GM12875 (cell line): ENCODE measurements around the gene C12orf43.

Source experiments
- H3K4me3 ChIP-seq: one replicate; pipeline ENCODE4 v1.5.1; 2011; ENCODE audit warnings: low read depth, low read length, control low read depth
- CTCF ChIP-seq: IDR thresholded peaks from 2 replicates; pipeline ENCODE4 v1.5.1; 2011; ENCODE audit warnings: low read depth, mild to moderate bottlenecking, control low read depth, inconsistent platforms, low read length, moderate library complexity, borderline replicate concordance; ENCODE audit not compliant: insufficient read depth

C12orf43 gene

GRCh38 chr12:120998435-120998834 is 17.9 kb downstream of the C12orf43 start:
- no peak overlapping the region for H3K4me3 ChIP-seq
- no peak for TF ChIP-seq CTCF

DNA sequence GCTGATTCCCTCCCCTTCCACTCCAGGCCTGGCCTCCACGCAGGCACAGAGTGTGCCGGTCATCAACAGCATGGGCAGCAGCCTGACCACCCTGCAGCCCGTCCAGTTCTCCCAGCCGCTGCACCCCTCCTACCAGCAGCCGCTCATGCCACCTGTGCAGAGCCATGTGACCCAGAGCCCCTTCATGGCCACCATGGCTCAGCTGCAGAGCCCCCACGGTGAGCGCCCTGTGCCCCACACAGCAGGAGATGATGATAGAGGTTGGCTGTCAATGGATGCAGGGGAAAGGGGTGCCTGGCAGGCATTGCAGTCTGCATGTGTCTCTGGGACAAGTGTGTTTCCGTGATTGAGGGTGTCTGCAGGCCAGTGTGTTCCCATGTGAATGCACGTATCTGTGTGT is 18.8 kb downstream of the C12orf43 start:
- no peak overlapping the region for H3K4me3 ChIP-seq
- no peak for TF ChIP-seq CTCF

DNA sequence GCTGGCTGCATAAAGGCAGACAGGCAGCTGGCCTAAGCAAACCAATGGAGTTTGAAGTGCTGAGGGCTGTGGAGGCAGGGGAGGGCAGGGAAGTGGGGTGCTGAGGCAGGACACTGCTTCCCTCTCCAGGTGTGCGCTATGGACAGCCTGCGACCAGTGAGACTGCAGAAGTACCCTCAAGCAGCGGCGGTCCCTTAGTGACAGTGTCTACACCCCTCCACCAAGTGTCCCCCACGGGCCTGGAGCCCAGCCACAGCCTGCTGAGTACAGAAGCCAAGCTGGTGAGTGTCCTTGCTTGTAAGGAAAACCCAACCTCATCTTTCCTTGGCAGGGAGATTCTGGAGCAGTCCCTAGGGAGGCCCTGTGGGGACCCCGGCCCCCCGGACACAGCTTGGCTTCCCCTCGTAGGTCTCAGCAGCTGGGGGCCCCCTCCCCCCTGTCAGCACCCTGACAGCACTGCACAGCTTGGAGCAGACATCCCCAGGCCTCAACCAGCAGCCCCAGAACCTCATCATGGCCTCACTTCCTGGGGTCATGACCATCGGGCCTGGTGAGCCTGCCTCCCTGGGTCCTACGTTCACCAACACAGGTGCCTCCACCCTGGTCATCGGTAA is 20.0 kb downstream of the C12orf43 start:
- no peak for TF ChIP-seq CTCF
- H3K4me3 ChIP-seq: no peak overlapping the region

- H3K4me3 ChIP-seq: no peak overlapping the region
- TF ChIP-seq CTCF: no peak
Measured at GRCh38 chr12:120994589-120995337, 21.5 kb downstream of the C12orf43 start.

- TF ChIP-seq CTCF: no peak
Measured at GRCh38 chr12:120994059-120994458, 22.2 kb downstream of the C12orf43 start.

DNA sequence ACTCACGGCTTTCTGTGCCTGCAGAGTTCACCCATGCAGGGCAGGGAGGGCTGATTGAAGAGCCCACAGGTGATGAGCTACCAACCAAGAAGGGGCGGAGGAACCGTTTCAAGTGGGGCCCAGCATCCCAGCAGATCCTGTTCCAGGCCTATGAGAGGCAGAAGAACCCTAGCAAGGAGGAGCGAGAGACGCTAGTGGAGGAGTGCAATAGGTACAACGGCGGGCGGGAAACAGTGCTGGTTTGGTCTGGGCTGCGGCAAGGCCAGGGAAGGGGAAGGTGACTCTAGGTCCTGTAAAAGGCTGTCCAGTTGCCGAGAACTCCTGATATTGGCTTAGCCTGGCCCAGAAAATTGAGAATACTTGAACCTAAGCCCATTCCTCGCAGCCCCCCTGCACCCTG is 22.8 kb downstream of the C12orf43 start:
- TF ChIP-seq CTCF: no peak
- no peak overlapping the region for H3K4me3 ChIP-seq

More at GRCh38 chr12:120994059-120994458, 22.2 kb downstream of the C12orf43 start:
- H3K4me3 ChIP-seq: no peak overlapping the region

- TF ChIP-seq CTCF: no peak
Measured at GRCh38 chr12:120992989-120993388, 23.3 kb downstream of the C12orf43 start.

More at GRCh38 chr12:120992989-120993388, 23.3 kb downstream of the C12orf43 start:
- no peak overlapping the region for H3K4me3 ChIP-seq
